ENCODE measurements around the gene GOLGA8R.
"Not testable (repeated sequence)": the region's sequence is repeated elsewhere in the genome, so short reads cannot be mapped to it uniquely, and the experiment has no call there.

Gene GOLGA8R

GRCh38 chr15:30374862-30375261 is 39.2 kb downstream of the GOLGA8R start:
- H3K4me1 Mint-ChIP-seq, CTCF ChIA-PET, H3K27me3 Mint-ChIP-seq, H3K27ac Mint-ChIP-seq, H3K4me3 Mint-ChIP-seq, H3K36me3 Mint-ChIP-seq, H3K9me3 Mint-ChIP-seq, DNase-seq: not testable (repeated sequence)

- CTCF ChIA-PET, DNase-seq, H3K9me3 Mint-ChIP-seq, H3K27me3 Mint-ChIP-seq, H3K4me1 Mint-ChIP-seq, H3K27ac Mint-ChIP-seq, H3K4me3 Mint-ChIP-seq, H3K36me3 Mint-ChIP-seq: not testable (repeated sequence)
Observed at GRCh38 chr15:30368271-30368670, 45.8 kb downstream of the GOLGA8R start.

GRCh38 chr15:30367246-30367645 is 46.8 kb downstream of the GOLGA8R start:
- DNase-seq, H3K27me3 Mint-ChIP-seq, H3K27ac Mint-ChIP-seq, CTCF ChIA-PET, H3K4me1 Mint-ChIP-seq, H3K9me3 Mint-ChIP-seq, H3K4me3 Mint-ChIP-seq, H3K36me3 Mint-ChIP-seq: not testable (repeated sequence)

DNA sequence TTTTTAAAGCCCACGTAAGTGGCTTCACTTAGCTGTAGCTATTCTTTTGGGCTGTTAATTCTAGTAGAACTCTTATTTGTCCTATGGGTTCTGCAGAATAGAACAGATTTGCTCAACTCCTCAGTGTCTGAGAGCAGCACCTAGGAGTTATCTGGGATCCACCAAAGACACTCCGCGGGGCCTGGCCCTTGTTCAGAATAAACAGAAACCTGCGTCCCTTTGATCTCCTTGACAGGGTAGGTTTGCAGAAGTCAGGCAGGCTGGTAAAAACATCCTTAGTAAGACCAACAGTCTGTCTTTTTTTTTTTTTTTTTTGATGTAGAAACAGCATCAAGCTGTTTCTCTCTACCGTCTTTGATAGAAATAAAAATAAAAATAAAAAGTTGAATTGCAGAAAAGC is 52.7 kb downstream of the GOLGA8R start:
- H3K27ac Mint-ChIP-seq, H3K4me3 Mint-ChIP-seq, H3K36me3 Mint-ChIP-seq, H3K27me3 Mint-ChIP-seq, H3K9me3 Mint-ChIP-seq, DNase-seq, CTCF ChIA-PET, H3K4me1 Mint-ChIP-seq: not testable (repeated sequence)

DNA sequence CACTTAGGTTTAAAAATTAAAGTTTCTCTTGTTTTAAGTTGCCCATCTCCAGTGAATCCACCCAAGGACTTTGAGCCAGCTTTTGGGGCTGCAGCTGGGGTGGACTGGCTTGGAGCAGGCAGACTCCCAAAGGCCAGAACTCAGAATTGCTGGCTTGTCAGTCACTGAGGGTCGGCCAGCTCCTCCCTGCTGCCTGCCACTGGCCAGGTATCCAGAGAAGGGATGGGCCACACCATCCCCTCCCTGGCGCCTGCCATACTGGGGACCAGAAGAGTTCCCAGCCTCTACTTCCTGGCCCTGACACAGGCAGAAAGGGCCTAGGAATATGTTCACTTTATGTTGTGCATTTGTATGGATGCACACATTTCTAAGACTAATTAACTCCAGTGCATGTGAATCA is 53.1 kb downstream of the GOLGA8R start:
- H3K4me1 Mint-ChIP-seq, CTCF ChIA-PET: not testable (repeated sequence)

GRCh38 chr15:30355043-30355442 is 59.0 kb downstream of the GOLGA8R start:
- H3K9me3 Mint-ChIP-seq, CTCF ChIA-PET, H3K27me3 Mint-ChIP-seq, H3K27ac Mint-ChIP-seq, H3K4me1 Mint-ChIP-seq, H3K36me3 Mint-ChIP-seq, H3K4me3 Mint-ChIP-seq, DNase-seq: not testable (repeated sequence)

More for the DNA sequence above, 53.1 kb downstream of the GOLGA8R start:
- DNase-seq, H3K36me3 Mint-ChIP-seq, H3K9me3 Mint-ChIP-seq, H3K27me3 Mint-ChIP-seq, H3K4me3 Mint-ChIP-seq, H3K27ac Mint-ChIP-seq: not testable (repeated sequence)
